Measurements from ENCODE around the gene ZNF565. TPM values are rescaled to one million over a fixed set of nuclear protein-coding genes. Genes with fewer than 3 reads are reported as not detected.

Gene ZNF565
- total and polyA plus RNA-seq, 2 of the 13 experiments (the other 11 are each of a cell fraction or from before 2014, with no cell fraction given): 1.8 to 5.2 TPM

DNA sequence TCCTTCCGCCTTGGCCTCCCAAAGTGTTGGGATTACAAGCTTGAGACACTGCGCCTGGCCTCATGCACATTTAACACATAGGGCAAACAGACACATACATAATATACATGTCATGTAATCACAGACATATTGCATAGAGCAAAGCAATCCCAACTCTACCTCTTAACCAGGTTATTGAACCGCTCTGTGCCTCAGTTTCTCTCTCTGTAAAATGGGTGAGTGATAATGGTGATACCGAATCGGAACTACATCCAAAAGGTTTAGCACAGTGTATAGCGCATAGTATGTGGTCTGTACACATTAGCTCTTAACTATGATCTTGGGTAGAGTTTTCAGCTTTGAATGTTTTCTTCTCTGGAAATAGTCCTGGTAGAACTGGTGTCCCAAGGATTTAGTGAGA lies 69.8 kb downstream of the ZNF565 start:
- in situ Hi-C loops (cut with HindIII; ENCODE audit: extremely low pct_ligation_motif_present, low pct_unique_long_range_greater_than_20kb): no loop called here
- no peak for FAIRE-seq

DNA sequence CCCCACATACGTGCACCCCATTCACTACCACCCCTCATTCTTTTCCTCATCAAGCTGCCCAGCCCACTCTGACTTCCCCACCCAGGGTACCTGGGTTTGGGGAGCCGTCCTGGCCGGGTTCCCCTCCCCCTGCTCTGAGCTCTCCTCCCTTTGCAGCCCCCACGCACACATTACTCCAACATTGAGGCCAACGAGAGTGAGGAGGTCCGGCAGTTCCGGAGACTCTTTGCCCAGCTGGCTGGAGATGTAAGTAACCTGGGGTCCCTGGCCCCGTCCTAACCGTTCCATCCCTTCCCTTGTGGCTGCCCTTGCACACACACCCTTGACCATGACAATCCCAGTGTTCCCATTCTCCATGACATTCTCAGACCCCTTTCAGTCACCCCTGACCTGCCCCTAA lies 72.0 kb downstream of the ZNF565 start:
- Histone ChIP-seq H3K27ac (ENCODE audit: extremely low read length, insufficient read depth, low read length) (no peak overlapping the region), H3K4me1 (ENCODE audit: insufficient read depth, low read length) (peaks cover 9% of the 10 kb centered on the region), H3K4me3 (replicated peaks in 1 of 3; ENCODE audit: insufficient read depth in 1 of 3, low read depth in 2 of 3, low read length in 3 of 3) (no peak overlapping the region), H3K4me2 (ENCODE audit: low read depth, low read length) (no peak overlapping the region), H3K79me2 (ENCODE audit: insufficient read depth, low read length) (peaks cover 16% of the 10 kb centered on the region), H2AFZ (ENCODE audit: low read length) (no peak overlapping the region), H3K27me3 (ENCODE audit: control insufficient read depth in 1 of 2, insufficient read depth in 2 of 2, low read length in 2 of 2) (no peaks in the 10 kb centered on the region; a peak in 1 of 5 replicates), H3K9me3 (ENCODE audit: low read length) (no peaks in the 10 kb centered on the region), H3K36me3 (replicated peaks in 1 of 2; ENCODE audit: control insufficient read depth in 1 of 2, insufficient read depth in 2 of 2, low read length in 2 of 2) (peaks cover 23 to 35% of the 10 kb centered on the region in 2 experiments), H4K20me1 (ENCODE audit: insufficient read depth, low read length) (peaks cover 8% of the 10 kb centered on the region), H3K9ac (ENCODE audit: insufficient read depth, low read depth, low read length) (no peak overlapping the region)
- 98% methylated on average over 9 of the region's 9 CpGs for WGBS (ENCODE audit: low lambda C conversion rate)
- no TSS peak for BruUV-seq (replicated peaks)
- no peak for FAIRE-seq
- no peak for ATAC-seq
- no peak for DNase-seq (ENCODE audit: low spot score)
- TF ChIP-seq ZFP36L1 (CRISPR knock-in tag; IDR thresholded peaks at IDR 0.05): no peak
- no peak for TF ChIP-seq MXI1 (IDR thresholded peaks at IDR 0.05; ENCODE audit: borderline replicate concordance, low read depth, low read length)
- TF ChIP-seq ZNF350 (CRISPR knock-in tag; IDR thresholded peaks at IDR 0.05; ENCODE audit: borderline replicate concordance, low read depth): no peak
- in situ Hi-C loops (cut with HindIII; ENCODE audit: extremely low pct_ligation_motif_present, low pct_unique_long_range_greater_than_20kb) (no loop called here), intact Hi-C loops (cut with micrococcal nuclease; ENCODE audit: unreplicated experiment) (no loop called here)
- ChIA-PET POLR2A (no interaction called here), CTCF (ENCODE audit: low intra/inter-chr PET ratio, low total read pairs) (no interaction called here)

More for the DNA sequence above, 69.8 kb downstream of the ZNF565 start:
- no TSS peak for BruUV-seq (replicated peaks)
- peaks cover 28 to 50% of the 10 kb centered on the region in 2 experiments for H3K36me3 ChIP-seq (replicated peaks in 1 of 2; ENCODE audit: control insufficient read depth in 1 of 2, insufficient read depth in 2 of 2, low read length in 2 of 2)
- no peak overlapping the region for H2AFZ ChIP-seq (ENCODE audit: low read length)
- TF ChIP-seq NFE2 (CRISPR knock-in tag; IDR thresholded peaks at IDR 0.05) (no peak), NFYB (CRISPR knock-in tag; IDR thresholded peaks at IDR 0.05) (no peak), ZNF629 (CRISPR knock-in tag; conservative IDR thresholded peaks at IDR 0.05) (peak; percentile 82), HMG20A (CRISPR knock-in tag; IDR thresholded peaks at IDR 0.05; ENCODE audit: borderline replicate concordance) (no peak), ZSCAN22 (CRISPR knock-in tag; IDR thresholded peaks at IDR 0.05) (no peak)
- TF ChIP-seq, protein P1, sequence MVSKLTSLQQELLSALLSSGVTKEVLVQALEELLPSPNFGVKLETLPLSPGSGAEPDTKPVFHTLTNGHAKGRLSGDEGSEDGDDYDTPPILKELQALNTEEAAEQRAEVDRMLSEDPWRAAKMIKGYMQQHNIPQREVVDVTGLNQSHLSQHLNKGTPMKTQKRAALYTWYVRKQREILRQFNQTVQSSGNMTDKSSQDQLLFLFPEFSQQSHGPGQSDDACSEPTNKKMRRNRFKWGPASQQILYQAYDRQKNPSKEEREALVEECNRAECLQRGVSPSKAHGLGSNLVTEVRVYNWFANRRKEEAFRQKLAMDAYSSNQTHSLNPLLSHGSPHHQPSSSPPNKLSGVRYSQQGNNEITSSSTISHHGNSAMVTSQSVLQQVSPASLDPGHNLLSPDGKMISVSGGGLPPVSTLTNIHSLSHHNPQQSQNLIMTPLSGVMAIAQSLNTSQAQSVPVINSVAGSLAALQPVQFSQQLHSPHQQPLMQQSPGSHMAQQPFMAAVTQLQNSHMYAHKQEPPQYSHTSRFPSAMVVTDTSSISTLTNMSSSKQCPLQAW (CRISPR knock-in tag; IDR thresholded peaks at IDR 0.05): no peak
- peaks cover 16% of the 10 kb centered on the region for H3K79me2 ChIP-seq (ENCODE audit: insufficient read depth, low read length)
- no peak overlapping the region for H3K27ac ChIP-seq (ENCODE audit: extremely low read length, insufficient read depth, low read length)
- ATAC-seq (no peak), DNase-seq (ENCODE audit: low spot score) (no peak)
- ChIA-PET CTCF (ENCODE audit: low intra/inter-chr PET ratio, low total read pairs) (no interaction called here), POLR2A (interaction anchor here (1.3 kb wide), 1 partner anchor 30 kb away, joined by 5 read pairs; the partner anchor contains the start of genes POLR2I and TBCB)
- H3K4me3 ChIP-seq (replicated peaks in 1 of 3; ENCODE audit: insufficient read depth in 1 of 3, low read depth in 2 of 3, low read length in 3 of 3): no peak overlapping the region
- peaks cover 9% of the 10 kb centered on the region for H3K4me1 ChIP-seq (ENCODE audit: insufficient read depth, low read length)
- intact Hi-C loops (cut with micrococcal nuclease; ENCODE audit: unreplicated experiment): no loop called here
- H4K20me1 ChIP-seq (ENCODE audit: insufficient read depth, low read length): peaks cover 8% of the 10 kb centered on the region
- H3K9ac ChIP-seq (ENCODE audit: insufficient read depth, low read depth, low read length): no peak overlapping the region
- 97% methylated on average over 6 of the region's 6 CpGs for WGBS (ENCODE audit: low lambda C conversion rate)
- H3K9me3 ChIP-seq (ENCODE audit: low read length): no peaks in the 10 kb centered on the region
- no peaks in the 10 kb centered on the region; a peak in 1 of 5 replicates for H3K27me3 ChIP-seq (ENCODE audit: control insufficient read depth in 1 of 2, insufficient read depth in 2 of 2, low read length in 2 of 2)
- H3K4me2 ChIP-seq (ENCODE audit: low read depth, low read length): no peak overlapping the region

Data from HepG2 (cell line).